Fibroblast of skin of right biceps (primary cell): ENCODE results near the gene NRP1.
"Not testable (repeated sequence)": the region's sequence is repeated elsewhere in the genome, so short reads cannot be mapped to it uniquely, and the experiment has no call there.

Experiments used
- DNase-seq: peaks from one replicate; pipeline ENCODE4 v3.0.0-alpha.2; 2013

The NRP1 gene

GRCh38 chr10:33334153-33334804 lies at the start of gene NRP1:
TSS of gene NRP1 (minus strand) at chr10:33334667. CDS start at chr10:33334382, 285 bp downstream.
- DNase-seq = no peak

GRCh38 chr10:33384201-33384600 lies 49.7 kb upstream of the NRP1 start:
- not testable (repeated sequence) for DNase-seq

GRCh38 chr10:33382921-33383713 lies 48.6 kb upstream of the NRP1 start:
- peak; percentile 58 for DNase-seq

- DNase-seq = no peak
Observed at GRCh38 chr10:33382216-33382600, 47.7 kb upstream of the NRP1 start.

- DNase-seq = peak; percentile 96
Observed at GRCh38 chr10:33381451-33382215, 47.2 kb upstream of the NRP1 start.

GRCh38 chr10:33377658-33378025 lies 43.2 kb upstream of the NRP1 start:
- DNase-seq = peak; percentile 78

- peak; percentile 86 for DNase-seq
Observed at GRCh38 chr10:33376976-33377657, 42.6 kb upstream of the NRP1 start.

GRCh38 chr10:33376476-33376875 lies 42.0 kb upstream of the NRP1 start:
- DNase-seq = no peak

- no peak for DNase-seq
Observed at GRCh38 chr10:33373263-33373662, 38.8 kb upstream of the NRP1 start.

GRCh38 chr10:33371234-33371633 lies 36.8 kb upstream of the NRP1 start:
- DNase-seq = no peak

GRCh38 chr10:33370434-33370930 lies 36.0 kb upstream of the NRP1 start:
- DNase-seq = no peak

GRCh38 chr10:33368086-33368485 lies 33.6 kb upstream of the NRP1 start:
- DNase-seq = no peak

GRCh38 chr10:33365871-33366411 lies 31.5 kb upstream of the NRP1 start:
- DNase-seq = peak; percentile 99

GRCh38 chr10:33365301-33365700 lies 30.8 kb upstream of the NRP1 start:
- no peak for DNase-seq

GRCh38 chr10:33363106-33363505 lies 28.6 kb upstream of the NRP1 start:
- peak; percentile 66 for DNase-seq

GRCh38 chr10:33358016-33358415 lies 23.5 kb upstream of the NRP1 start:
- DNase-seq = no peak

- no peak for DNase-seq
Observed at GRCh38 chr10:33355274-33355673, 20.8 kb upstream of the NRP1 start.

- DNase-seq = no peak
Observed at GRCh38 chr10:33353853-33354252, 19.4 kb upstream of the NRP1 start.

- no peak for DNase-seq
Observed at GRCh38 chr10:33353334-33353733, 18.9 kb upstream of the NRP1 start.

- no peak for DNase-seq
Observed at GRCh38 chr10:33352615-33353014, 18.1 kb upstream of the NRP1 start.

GRCh38 chr10:33352175-33352574 lies 17.7 kb upstream of the NRP1 start:
- peak; percentile 77 for DNase-seq

- DNase-seq = no peak
Observed at GRCh38 chr10:33350041-33350440, 15.6 kb upstream of the NRP1 start.

GRCh38 chr10:33349268-33349667 lies 14.8 kb upstream of the NRP1 start:
- no peak for DNase-seq
